Activated CD4-positive, alpha-beta T cell treated with anti-CD3 and anti-CD28 coated beads for 4 hours (primary cell): ENCODE data around the gene LGI2.
A peak's percentile ranks its signal among the peaks of the same experiment; 100 is the strongest.

Source experiments
- DNase-seq, 2 donors: peaks; one replicate each; pipeline ENCODE4 v3.0.0-alpha.2; 2020

The LGI2 gene

GRCh38 chr4:24995346-24995919 is 35.3 kb downstream of the LGI2 start:
- no peak for DNase-seq

GRCh38 chr4:24993551-24994080 is 37.1 kb downstream of the LGI2 start:
- DNase-seq: no peak

- DNase-seq: no peak
These were observed 37.8 kb downstream of the LGI2 start for GRCh38 chr4:24992968-24993367.

GRCh38 chr4:24991015-24991414 is 39.7 kb downstream of the LGI2 start:
- DNase-seq: no peak

GRCh38 chr4:24989327-24989726 is 41.4 kb downstream of the LGI2 start:
- no peak for DNase-seq

GRCh38 chr4:24988776-24989175 is 42.0 kb downstream of the LGI2 start:
- no peak for DNase-seq

GRCh38 chr4:24984602-24985532 is 45.9 kb downstream of the LGI2 start:
- no peak for DNase-seq

GRCh38 chr4:24980740-24981139 is 50.0 kb downstream of the LGI2 start:
- no peak for DNase-seq

GRCh38 chr4:24980064-24980690 is 50.6 kb downstream of the LGI2 start:
- DNase-seq: peak; percentile 21 to 44

GRCh38 chr4:24979554-24979953 is 51.2 kb downstream of the LGI2 start:
- DNase-seq: no peak

- no peak for DNase-seq
These were observed 52.3 kb downstream of the LGI2 start for GRCh38 chr4:24978291-24979075.

GRCh38 chr4:24975510-24975909 is 55.2 kb downstream of the LGI2 start:
- DNase-seq: no peak

- no peak for DNase-seq
These were observed 56.8 kb downstream of the LGI2 start for GRCh38 chr4:24973747-24974601.

- no peak for DNase-seq
These were observed 57.4 kb downstream of the LGI2 start for GRCh38 chr4:24973404-24973746.

- no peak for DNase-seq
These were observed 59.6 kb downstream of the LGI2 start for GRCh38 chr4:24971192-24971591.

- no peak for DNase-seq
These were observed 60.1 kb downstream of the LGI2 start for GRCh38 chr4:24970635-24971034.

- no peak for DNase-seq
These were observed 60.6 kb downstream of the LGI2 start for GRCh38 chr4:24970191-24970590.

GRCh38 chr4:24969486-24969885 is 61.3 kb downstream of the LGI2 start:
- no peak for DNase-seq

- DNase-seq: no peak
These were observed 61.8 kb downstream of the LGI2 start for GRCh38 chr4:24968992-24969391.

GRCh38 chr4:24968278-24968677 is 62.5 kb downstream of the LGI2 start:
- DNase-seq: no peak

- DNase-seq: no peak
These were observed 63.4 kb downstream of the LGI2 start for GRCh38 chr4:24967346-24967745.

GRCh38 chr4:24966076-24966475 is 64.7 kb downstream of the LGI2 start:
- DNase-seq: no peak
